NT2/D1 (cell line): ENCODE measurements around the gene CDK3.

ENCODE experiments used
- SUZ12 ChIP-seq: IDR thresholded peaks from 2 replicates; pipeline ENCODE4 v1.6.1; 2011; ENCODE audit not compliant: insufficient read length, insufficient read depth; ENCODE audit errors: extremely low read depth
- YY1 ChIP-seq: IDR thresholded peaks from 2 replicates; pipeline ENCODE4 v1.6.1; 2011; ENCODE audit not compliant: insufficient read length, insufficient read depth
- ZNF274 ChIP-seq: IDR thresholded peaks from 2 replicates; pipeline ENCODE4 v1.6.1; 2011; ENCODE audit warnings: mild to moderate bottlenecking, low read depth, low read length

DNA sequence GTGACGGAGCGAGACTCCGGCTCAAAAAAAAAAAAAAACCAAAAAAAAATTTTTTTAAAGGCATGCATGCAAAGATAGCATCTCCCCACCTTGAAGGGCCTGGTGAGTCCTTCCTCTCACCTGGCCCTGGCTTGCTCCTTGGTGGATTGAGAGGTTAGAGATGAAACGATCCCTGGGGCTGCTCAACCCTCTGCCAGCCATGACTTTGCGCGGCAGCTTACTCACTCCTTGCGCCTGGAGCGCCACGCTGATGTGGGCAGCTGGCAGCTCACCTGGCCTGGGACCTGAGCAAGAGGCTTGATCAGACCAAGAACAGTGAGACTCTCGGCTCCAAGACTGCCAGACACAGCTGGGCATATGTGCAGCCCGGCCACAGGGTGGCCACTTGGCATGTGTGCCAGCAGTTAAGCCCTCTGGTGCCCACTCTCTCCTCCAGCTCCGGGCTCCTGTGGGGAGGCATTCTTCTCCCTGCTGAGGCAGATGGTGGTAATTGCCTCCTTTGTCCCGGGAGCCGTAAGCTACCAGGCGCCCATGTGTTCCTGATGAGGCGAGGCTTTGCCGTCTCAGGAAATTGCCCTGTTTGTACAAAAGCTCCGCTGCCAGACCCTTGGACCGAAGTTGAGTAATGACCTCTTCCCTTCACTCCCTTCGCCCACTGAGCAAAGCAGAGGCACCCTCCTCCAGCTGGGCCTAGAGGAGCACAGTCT is 31.6 kb downstream of the CDK3 start:
- TF ChIP-seq SUZ12 (no peak), ZNF274 (no peak), YY1 (no peak)
